A549 (cell line): ENCODE measurements around the gene GFY.

Source experiments
- BHLHE40 ChIP-seq: IDR thresholded peaks from 2 replicates; pipeline ENCODE4 v1.6.1; 2012; ENCODE audit warnings: low read depth, low read length, inconsistent platforms
- CBX8 ChIP-seq: fragments of 200-600 bp; sonication (generic); IDR thresholded peaks from 2 replicates; pipeline ENCODE4 v1.6.1; 2016
- NPAS2 ChIP-seq: fragments of 250-450 bp; sonication (Bioruptor Pico); IDR thresholded peaks from 2 replicates; pipeline ENCODE4 v1.8.0; 2022; ENCODE audit warnings: mild to moderate bottlenecking, moderate library complexity, borderline replicate concordance
- RAD21 ChIP-seq, 2 experiments: fragments of >200 bp in 1 of 2; sonication (Bioruptor Twin) in 1 of 2; formaldehyde crosslinking in 1 of 2; IDR thresholded peaks in 1 of 2; conservative IDR thresholded peaks in 1 of 2; 2 replicates in 1 of 2; 3 replicates in 1 of 2; pipeline ENCODE4 v1.6.1; 2012 to 2018; ENCODE audit warnings: inconsistent platforms in 1 of 2
- RFX5 ChIP-seq: fragments of 450-650 bp; IDR thresholded peaks from 2 replicates; pipeline ENCODE4 v1.7.1; 2014; ENCODE audit warnings: antibody characterized with exemption, mild to moderate bottlenecking, moderate library complexity
- SREBF2 ChIP-seq: fragments of 450-650 bp; IDR thresholded peaks from 2 replicates; pipeline ENCODE4 v1.6.1; 2014; ENCODE audit warnings: mild to moderate bottlenecking, moderate library complexity
- TF ChIP-seq, protein P1 (sequence below): fragments of >200 bp; sonication (Bioruptor Twin); formaldehyde crosslinking; IDR thresholded peaks from 3 replicates; pipeline ENCODE4 v1.5.1; 2016

GRCh38 chr19:49461656-49462055 is 36.5 kb downstream of the GFY start:
- no peak for TF ChIP-seq RFX5
- TF ChIP-seq, protein P1, sequence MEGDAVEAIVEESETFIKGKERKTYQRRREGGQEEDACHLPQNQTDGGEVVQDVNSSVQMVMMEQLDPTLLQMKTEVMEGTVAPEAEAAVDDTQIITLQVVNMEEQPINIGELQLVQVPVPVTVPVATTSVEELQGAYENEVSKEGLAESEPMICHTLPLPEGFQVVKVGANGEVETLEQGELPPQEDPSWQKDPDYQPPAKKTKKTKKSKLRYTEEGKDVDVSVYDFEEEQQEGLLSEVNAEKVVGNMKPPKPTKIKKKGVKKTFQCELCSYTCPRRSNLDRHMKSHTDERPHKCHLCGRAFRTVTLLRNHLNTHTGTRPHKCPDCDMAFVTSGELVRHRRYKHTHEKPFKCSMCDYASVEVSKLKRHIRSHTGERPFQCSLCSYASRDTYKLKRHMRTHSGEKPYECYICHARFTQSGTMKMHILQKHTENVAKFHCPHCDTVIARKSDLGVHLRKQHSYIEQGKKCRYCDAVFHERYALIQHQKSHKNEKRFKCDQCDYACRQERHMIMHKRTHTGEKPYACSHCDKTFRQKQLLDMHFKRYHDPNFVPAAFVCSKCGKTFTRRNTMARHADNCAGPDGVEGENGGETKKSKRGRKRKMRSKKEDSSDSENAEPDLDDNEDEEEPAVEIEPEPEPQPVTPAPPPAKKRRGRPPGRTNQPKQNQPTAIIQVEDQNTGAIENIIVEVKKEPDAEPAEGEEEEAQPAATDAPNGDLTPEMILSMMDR = no peak
- no peak for TF ChIP-seq RAD21 (conservative IDR thresholded peaks at IDR 0.05 in 1 of 2, IDR thresholded peaks at IDR 0.05 in 1 of 2)
- TF ChIP-seq CBX8 = no peak
- TF ChIP-seq SREBF2 = no peak
- no peak for TF ChIP-seq NPAS2
- no peak for TF ChIP-seq BHLHE40
